ENCODE results near the gene FLNA.
"Not testable (repeated sequence)": the region's sequence is repeated elsewhere in the genome, so short reads cannot be mapped to it uniquely, and the experiment has no call there.

The FLNA gene

DNA sequence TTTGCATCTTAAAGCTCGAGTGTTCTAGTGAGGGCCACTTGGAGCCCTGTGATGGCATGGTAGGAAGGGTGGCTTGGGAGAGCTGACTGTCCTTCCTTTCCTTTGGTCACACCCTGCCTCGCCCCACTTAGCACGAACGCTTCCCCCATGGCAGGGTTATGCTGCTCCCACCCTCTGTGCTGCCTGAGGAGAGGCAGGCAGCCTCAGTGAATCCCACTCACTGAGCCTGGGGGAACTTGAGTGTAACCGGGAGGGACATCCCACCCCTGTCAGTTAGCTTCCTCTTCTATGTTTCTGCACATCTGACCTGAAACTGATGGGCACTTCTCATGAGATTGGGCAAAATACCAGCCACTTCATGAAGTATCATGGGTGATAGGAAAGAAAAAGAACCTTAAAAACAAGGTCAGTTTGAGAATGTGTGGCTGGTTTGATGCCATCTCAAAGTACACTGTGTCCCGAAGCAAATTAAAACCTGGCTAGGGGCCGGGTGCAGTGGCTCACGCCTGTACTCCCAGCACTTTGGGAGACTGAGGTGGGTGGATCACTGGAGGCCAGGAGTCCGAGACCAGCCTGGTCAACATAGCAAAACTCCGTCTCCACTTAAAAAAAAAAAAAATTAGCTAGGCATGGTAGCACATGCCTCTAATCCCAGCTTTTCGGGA, 68.8 kb downstream of the FLNA start:
- no peak for DNase-seq (ENCODE audit: low read depth)
- TF ChIP-seq, protein P1, sequence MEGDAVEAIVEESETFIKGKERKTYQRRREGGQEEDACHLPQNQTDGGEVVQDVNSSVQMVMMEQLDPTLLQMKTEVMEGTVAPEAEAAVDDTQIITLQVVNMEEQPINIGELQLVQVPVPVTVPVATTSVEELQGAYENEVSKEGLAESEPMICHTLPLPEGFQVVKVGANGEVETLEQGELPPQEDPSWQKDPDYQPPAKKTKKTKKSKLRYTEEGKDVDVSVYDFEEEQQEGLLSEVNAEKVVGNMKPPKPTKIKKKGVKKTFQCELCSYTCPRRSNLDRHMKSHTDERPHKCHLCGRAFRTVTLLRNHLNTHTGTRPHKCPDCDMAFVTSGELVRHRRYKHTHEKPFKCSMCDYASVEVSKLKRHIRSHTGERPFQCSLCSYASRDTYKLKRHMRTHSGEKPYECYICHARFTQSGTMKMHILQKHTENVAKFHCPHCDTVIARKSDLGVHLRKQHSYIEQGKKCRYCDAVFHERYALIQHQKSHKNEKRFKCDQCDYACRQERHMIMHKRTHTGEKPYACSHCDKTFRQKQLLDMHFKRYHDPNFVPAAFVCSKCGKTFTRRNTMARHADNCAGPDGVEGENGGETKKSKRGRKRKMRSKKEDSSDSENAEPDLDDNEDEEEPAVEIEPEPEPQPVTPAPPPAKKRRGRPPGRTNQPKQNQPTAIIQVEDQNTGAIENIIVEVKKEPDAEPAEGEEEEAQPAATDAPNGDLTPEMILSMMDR (IDR thresholded peaks at IDR 0.05; ENCODE audit: control insufficient read depth, insufficient read depth, low read depth, low read length, missing control alignments), result no peak
- H3K4me3 ChIP-seq (ENCODE audit: control insufficient read depth, low read depth, low read length), result no peak overlapping the region

DNA sequence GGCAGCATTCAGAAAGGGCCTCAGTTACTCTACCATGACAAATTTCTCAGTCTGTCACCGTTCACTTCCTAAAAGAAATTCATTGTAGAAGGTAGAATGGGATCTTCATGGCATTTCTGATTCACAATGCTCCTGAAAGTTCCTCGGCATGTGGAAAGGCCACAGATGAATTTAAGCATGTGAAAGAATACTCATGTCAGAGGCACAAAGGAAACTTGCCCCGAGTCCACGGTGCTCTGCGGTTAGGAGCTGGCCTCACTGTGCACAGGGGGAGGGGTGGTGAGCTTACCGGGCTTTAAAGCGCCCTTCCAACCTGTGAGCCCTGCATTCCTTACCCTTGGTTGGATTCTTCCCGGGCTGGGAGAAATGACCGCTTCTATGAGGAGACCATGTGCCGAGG, 69.6 kb downstream of the FLNA start:
- TF ChIP-seq, protein P1 (IDR thresholded peaks at IDR 0.05; ENCODE audit: control insufficient read depth, insufficient read depth, low read depth, low read length, missing control alignments), result no peak
- no peak for DNase-seq (ENCODE audit: low read depth)
- no peak overlapping the region for H3K4me3 ChIP-seq (ENCODE audit: control insufficient read depth, low read depth, low read length)

DNA sequence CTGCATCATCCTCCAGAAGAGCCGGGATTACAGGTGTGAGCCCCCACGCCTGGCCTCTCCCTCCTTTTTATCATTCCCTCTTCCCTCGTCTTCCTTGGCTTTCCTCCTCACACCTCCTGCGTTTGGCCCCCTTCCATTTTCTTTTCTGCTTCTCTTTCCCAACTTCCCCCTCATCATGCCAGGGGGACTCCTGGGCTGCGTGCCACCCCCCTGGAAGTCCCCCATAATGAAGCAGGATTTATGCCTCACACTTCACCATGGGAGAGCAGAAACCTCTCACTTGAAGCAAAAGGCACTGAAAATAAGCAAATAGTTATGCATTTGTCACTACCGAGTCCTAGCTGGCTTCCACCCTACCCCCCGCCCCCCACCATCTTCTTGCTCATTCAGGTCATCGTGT, 71.0 kb downstream of the FLNA start:
- H3K4me3 ChIP-seq (ENCODE audit: control insufficient read depth, low read depth, low read length), result no peak overlapping the region
- DNase-seq (ENCODE audit: low read depth), result no peak
- TF ChIP-seq, protein P1 (IDR thresholded peaks at IDR 0.05; ENCODE audit: control insufficient read depth, insufficient read depth, low read depth, low read length, missing control alignments), result no peak

DNA sequence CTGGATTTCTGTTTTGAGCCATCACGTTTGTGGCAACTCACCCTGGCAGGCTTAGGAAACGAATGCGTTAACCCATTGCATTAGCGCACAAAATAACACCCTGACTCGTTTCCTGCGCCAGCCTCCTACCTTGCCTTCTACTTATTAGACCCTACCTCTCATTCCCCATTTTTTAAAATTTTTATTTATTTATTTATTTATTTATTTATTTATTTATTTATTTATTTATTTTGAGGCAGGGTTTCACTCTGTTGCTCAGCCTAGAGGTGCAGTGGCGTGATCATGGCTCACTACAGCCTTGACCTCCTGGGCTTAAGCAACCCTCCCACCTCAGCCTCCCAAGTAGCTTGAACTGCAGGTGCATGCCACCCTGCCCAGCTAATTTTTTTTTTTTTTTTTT, 71.4 kb downstream of the FLNA start:
- not testable (repeated sequence) for DNase-seq (ENCODE audit: low read depth); H3K4me3 ChIP-seq (ENCODE audit: control insufficient read depth, low read depth, low read length)

DNA sequence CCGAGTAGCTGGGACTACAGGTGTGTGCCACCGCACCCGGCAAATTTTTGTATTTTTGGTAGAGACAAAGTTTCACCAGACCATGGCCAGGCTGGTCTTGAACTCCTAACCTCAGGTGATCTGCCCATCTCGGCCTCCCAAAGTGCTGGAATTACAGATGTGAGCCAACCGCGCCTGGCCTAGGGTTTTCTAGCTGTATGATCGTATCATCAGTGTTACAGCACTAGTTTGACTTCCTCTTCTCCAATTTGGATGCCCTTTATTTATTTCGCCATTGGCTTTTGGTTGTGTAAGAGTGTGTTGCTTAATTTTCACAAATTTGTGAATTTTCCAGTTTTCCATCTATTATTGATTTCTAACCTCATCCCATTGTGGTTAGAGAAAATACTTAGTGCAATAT, 73.6 kb downstream of the FLNA start:
- no peak overlapping the region for H3K4me3 ChIP-seq (ENCODE audit: control insufficient read depth, low read depth, low read length)
- TF ChIP-seq, protein P1 (IDR thresholded peaks at IDR 0.05; ENCODE audit: control insufficient read depth, insufficient read depth, low read depth, low read length, missing control alignments), result no peak
- DNase-seq (ENCODE audit: low read depth), result no peak
